NB4 (cell line): ENCODE measurements around the gene INTS6.
"Not testable (repeated sequence)": the region's sequence is repeated elsewhere in the genome, so short reads cannot be mapped to it uniquely, and the experiment has no call there.

Experiments
- DNase-seq: peaks from one replicate; pipeline ENCODE4 v3.0.0; 2010; ENCODE audit warnings: low read depth
- H3K4me3 ChIP-seq: one replicate; pipeline ENCODE4 v1.5.1; 2011; ENCODE audit warnings: mild to moderate bottlenecking, low read depth, low read length, moderate library complexity
- CTCF ChIP-seq: IDR thresholded peaks from one replicate; pipeline ENCODE4 v1.5.1; 2012; ENCODE audit warnings: low read depth, low read length
- MYC ChIP-seq: IDR thresholded peaks from 2 replicates; pipeline ENCODE4 v1.6.1; 2011; ENCODE audit warnings: low read depth, low read length
- POLR2A ChIP-seq: IDR thresholded peaks from 2 replicates; pipeline ENCODE4 v1.6.1; 2011; ENCODE audit warnings: mild to moderate bottlenecking; ENCODE audit not compliant: insufficient read length; ENCODE audit errors: extremely low read depth
- TF ChIP-seq, protein P1 (sequence below): IDR thresholded peaks from 2 replicates; pipeline ENCODE4 v1.6.1; 2011; ENCODE audit warnings: low read depth, low read length

The INTS6 gene

DNA sequence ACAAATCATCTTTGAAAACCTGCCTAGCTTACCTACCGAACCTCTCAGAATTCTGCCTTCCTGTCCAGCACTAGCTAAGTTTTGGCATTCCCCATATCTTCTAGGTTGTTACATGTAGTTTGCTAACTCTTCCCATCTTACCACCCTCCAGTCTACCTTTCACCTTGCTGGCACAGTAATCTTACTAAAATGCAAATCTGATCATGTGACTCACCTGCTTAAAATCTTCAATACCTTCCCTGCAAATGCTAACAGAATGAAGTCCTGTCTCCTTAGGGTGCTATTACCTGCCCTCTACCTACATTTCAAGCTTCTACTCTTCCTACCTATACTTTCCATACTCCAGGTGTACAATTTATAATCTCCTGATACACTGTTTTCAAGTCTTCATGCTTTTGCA, 30.4 kb downstream of the INTS6 start:
- TF ChIP-seq POLR2A = no peak
- TF ChIP-seq CTCF = no peak
- TF ChIP-seq, protein P1, sequence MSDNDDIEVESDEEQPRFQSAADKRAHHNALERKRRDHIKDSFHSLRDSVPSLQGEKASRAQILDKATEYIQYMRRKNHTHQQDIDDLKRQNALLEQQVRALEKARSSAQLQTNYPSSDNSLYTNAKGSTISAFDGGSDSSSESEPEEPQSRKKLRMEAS = no peak
- TF ChIP-seq MYC = no peak
- no peak for DNase-seq
- H3K4me3 ChIP-seq = no peak overlapping the region

DNA sequence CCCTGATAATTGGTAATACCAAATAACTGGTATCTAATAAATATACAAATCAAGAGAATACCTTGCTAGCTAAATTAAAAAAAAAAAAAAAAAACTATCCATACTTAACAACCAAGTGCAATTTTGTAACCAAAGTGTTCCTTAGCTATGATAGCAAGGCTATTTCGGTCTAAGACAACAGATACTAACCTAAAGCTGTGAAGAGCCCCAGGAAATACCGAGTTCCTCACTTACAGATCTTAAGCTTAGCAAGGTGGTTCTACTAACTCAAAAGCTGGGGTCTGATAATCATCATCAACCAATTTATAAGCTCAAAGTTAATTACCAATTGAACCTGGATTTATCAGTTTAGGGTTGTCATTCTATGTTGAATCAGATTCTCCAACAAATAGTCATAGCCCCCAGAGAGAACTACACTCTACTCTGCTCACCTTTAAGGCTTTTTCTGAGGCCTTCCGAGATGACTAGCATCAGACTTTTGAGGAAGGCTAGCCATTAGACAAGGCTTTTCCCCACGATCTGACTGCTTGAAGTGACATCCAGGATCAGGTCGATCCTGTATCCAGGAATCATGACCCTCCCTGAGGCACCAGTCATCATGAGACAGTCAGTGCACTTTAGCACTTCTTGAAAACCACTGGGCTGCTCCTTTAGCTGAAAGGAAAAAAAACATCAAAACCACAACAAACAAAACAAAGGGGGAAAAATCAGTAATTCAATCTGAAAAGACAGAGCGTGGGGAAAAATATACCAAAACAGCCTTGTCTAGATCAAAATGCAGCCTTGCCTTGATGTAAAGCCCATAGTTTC, 31.9 kb downstream of the INTS6 start:
- TF ChIP-seq, protein P1 = no peak
- TF ChIP-seq CTCF (no peak), POLR2A (no peak), MYC (no peak)
- no peak overlapping the region for H3K4me3 ChIP-seq
- DNase-seq = no peak

- no peak overlapping the region for H3K4me3 ChIP-seq
- no peak for DNase-seq
- TF ChIP-seq CTCF = no peak
- TF ChIP-seq POLR2A = no peak
- TF ChIP-seq, protein P1 = no peak
Measured at GRCh38 chr13:51419001-51419636, 33.7 kb downstream of the INTS6 start.

GRCh38 chr13:51417716-51418115, 35.1 kb downstream of the INTS6 start:
- DNase-seq = no peak
- TF ChIP-seq CTCF = no peak
- no peak for TF ChIP-seq POLR2A
- no peak for TF ChIP-seq MYC
- TF ChIP-seq, protein P1 = no peak
- H3K4me3 ChIP-seq = no peak overlapping the region

DNA sequence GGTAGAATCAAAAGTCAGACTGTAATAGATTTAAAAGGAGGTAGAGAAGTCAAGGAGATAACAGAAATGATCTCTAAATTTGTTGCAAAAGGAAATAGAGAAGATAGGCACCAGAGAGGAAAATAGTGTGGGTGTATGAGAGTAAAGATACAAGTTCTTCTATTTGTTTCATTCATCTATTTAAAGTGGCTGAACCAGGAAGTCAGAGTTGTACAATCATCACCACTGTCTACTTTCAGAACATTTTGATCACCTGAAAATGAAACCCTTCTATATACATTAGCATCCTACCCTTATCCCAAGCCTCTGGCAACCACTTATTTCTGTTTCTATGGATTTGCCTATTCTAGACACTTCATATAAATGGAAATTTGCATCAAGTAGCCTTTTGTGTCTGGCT, 36.7 kb downstream of the INTS6 start:
- no peak for TF ChIP-seq CTCF
- TF ChIP-seq, protein P1 = no peak
- TF ChIP-seq MYC = no peak
- DNase-seq = no peak
- no peak overlapping the region for H3K4me3 ChIP-seq

DNA sequence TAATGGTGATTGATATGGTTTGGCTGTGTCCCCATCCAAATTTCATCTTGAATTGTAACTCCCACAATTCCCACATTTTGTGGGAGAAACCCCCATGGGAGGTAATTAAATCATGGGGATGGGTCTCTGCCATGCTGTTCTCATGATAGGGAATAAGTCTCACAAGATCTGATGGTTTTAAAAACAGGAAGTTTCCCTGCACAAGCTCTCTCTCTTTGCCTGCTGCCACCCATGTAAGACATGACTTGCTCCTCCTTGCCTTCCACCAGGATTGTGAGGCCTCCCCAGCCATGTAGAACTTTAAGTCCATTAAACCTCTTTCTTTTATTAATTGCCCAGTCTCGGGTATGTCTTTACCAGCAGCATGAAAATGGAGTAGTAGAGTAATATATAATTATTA, 37.5 kb downstream of the INTS6 start:
- DNase-seq, H3K4me3 ChIP-seq: not testable (repeated sequence)
